Duodenal mucosa (tissue), 2 donors: ENCODE results near the gene LRRC15.

Source experiments
- H3K27ac ChIP-seq: one replicate; pipeline ENCODE4 v1.7.0; 2013; ENCODE audit warnings: low read depth, low read length
- H3K27me3 ChIP-seq, 2 donors: one replicate each; pipeline ENCODE4 v1.7.0; 2013; ENCODE audit warnings: low read length in 2 of 2, control low read depth in 1 of 2; ENCODE audit not compliant: insufficient read depth in 2 of 2, control insufficient read depth in 1 of 2
- H3K36me3 ChIP-seq, 2 donors: one replicate each; pipeline ENCODE4 v1.7.0; 2013; ENCODE audit warnings: low read length in 2 of 2, control low read depth in 1 of 2; ENCODE audit not compliant: insufficient read depth in 2 of 2, control insufficient read depth in 1 of 2
- H3K4me1 ChIP-seq, 2 donors: one replicate each; pipeline ENCODE4 v1.7.0; 2013; ENCODE audit warnings: low read length in 2 of 2, control low read depth in 1 of 2; ENCODE audit not compliant: insufficient read depth in 2 of 2, control insufficient read depth in 1 of 2
- H3K4me3 ChIP-seq, 2 donors: one replicate each; pipeline ENCODE4 v1.7.0; 2013; ENCODE audit warnings: low read length in 2 of 2, low read depth in 1 of 2
- H3K9ac ChIP-seq, 2 donors: one replicate each; pipeline ENCODE4 v1.7.0; 2013; ENCODE audit warnings: low read length in 2 of 2, low read depth in 1 of 2
- H3K9me3 ChIP-seq, 2 donors: one replicate each; pipeline ENCODE4 v1.7.0; 2013; ENCODE audit warnings: low read length in 2 of 2, control low read depth in 1 of 2; ENCODE audit not compliant: control insufficient read depth in 1 of 2

The LRRC15 gene

DNA sequence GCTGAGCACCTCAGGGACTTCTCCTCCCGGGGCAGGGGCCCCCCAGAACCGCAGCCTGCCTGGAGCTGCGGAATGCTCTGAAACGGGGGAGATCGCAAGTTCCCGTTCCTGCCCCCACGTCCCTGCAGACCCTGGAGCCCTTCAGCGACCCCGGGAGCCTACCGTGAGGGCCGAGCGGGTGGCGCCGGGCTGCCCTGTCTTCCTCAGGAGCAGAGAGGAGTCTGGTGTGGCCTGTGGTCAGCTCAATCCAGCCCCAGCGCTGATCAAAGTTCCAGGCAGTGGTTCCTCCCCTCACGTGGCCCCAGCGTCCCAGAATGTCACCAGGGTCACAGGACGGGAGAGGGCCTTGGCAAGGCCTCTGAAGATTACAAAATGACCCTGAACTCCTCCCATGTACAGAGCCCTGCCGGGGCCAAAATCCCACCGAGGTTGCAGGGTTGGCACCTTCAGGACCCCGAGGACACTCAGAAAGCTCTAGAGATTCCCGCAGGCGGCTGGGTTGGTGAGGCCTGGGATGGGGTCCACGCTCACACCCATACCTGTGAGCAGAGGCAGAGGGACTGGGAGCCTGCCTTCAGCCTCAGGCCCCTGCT is 18.4 kb downstream of the LRRC15 start, which contains the start of gene CPN2:
Gene CPN2 (minus strand): TSS at position 249 of the 593 bp plus-strand sequence. CDS start 8,626 bp downstream, outside the sequence.
- H3K27me3 ChIP-seq, result no peaks in the 10 kb centered on the region
- no peak within 1 kb of the TSS for H3K4me3 ChIP-seq
- H3K27ac ChIP-seq, result no peak within 1 kb of the TSS

DNA sequence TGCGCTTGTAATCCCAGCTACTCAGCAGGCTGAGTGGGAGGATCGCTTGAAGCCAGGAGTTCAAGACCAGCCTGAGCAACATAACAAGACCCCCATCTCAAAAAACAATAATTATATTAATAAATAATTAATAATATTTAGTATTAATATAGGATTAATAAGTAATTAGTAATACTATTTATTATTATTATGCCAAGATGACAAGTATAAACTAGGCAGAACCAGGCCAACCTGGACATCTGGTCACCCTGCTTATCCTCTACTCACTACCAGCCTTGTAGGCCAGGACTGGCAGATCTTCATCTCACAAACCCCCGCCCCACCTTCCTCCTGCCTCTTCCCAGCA is 18.8 kb downstream of the LRRC15 start:
- H3K9me3 ChIP-seq, result no peaks in the 10 kb centered on the region
- H3K36me3 ChIP-seq, result no peaks in the 10 kb centered on the region
- H3K4me3 ChIP-seq, result no peak overlapping the region
- no peak overlapping the region for H3K9ac ChIP-seq
- no peak overlapping the region for H3K27ac ChIP-seq
- no peaks in the 10 kb centered on the region for H3K27me3 ChIP-seq
- H3K4me1 ChIP-seq, result no peaks in the 10 kb centered on the region

More for the DNA sequence above, 18.4 kb downstream of the LRRC15 start, which contains the start of gene CPN2:
- Histone ChIP-seq H3K4me1 (no peaks in the 10 kb centered on the region), H3K36me3 (no peaks in the 10 kb centered on the region), H3K9me3 (no peaks in the 10 kb centered on the region), H3K9ac (no peak within 1 kb of the TSS)

DNA sequence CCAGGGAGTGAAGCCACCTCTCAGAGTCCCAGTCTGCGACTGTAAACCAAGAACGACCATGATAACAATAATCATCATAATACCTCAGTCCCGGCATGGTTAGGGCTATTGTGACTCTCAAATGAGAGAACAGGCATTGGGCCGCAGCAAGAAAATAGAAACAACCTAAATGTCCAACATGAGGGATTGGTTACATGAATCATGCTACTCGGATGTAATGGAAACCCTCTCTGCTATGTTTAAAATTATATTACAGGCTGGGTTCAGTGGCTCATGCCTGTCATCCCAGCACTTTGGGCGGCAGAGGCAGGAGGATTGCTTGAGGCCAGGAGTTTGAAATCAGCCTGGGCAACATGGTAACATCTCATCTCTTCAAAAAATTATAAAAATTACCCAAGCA is 21.2 kb downstream of the LRRC15 start:
- Histone ChIP-seq H3K27ac (no peak overlapping the region), H3K9ac (no peak overlapping the region), H3K27me3 (no peaks in the 10 kb centered on the region), H3K4me3 (no peak overlapping the region), H3K4me1 (no peaks in the 10 kb centered on the region), H3K36me3 (no peaks in the 10 kb centered on the region), H3K9me3 (no peaks in the 10 kb centered on the region)

DNA sequence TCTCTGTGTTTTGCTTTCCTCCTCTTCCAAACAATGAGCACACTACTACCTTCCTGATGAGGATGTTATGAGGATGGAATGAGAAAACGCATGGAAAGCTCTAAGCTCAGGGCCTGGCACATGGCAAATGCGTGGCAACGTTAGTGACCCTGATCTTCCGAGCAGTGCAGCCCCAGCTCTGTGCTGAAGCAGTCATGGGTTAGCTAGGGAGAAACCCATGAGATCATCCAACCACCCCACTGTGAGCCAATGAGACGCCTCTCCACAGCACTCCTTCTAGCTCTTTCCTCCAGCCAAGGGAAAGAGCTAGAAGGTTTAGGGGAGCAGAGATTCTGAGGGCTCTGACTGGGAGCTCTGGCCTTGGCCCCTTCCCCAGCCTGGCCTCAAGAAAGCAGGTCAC is 22.9 kb downstream of the LRRC15 start:
- Histone ChIP-seq H3K4me1 (no peaks in the 10 kb centered on the region), H3K27ac (no peak overlapping the region), H3K9ac (no peak overlapping the region), H3K27me3 (no peaks in the 10 kb centered on the region), H3K36me3 (no peaks in the 10 kb centered on the region), H3K9me3 (no peaks in the 10 kb centered on the region), H3K4me3 (no peak overlapping the region)

DNA sequence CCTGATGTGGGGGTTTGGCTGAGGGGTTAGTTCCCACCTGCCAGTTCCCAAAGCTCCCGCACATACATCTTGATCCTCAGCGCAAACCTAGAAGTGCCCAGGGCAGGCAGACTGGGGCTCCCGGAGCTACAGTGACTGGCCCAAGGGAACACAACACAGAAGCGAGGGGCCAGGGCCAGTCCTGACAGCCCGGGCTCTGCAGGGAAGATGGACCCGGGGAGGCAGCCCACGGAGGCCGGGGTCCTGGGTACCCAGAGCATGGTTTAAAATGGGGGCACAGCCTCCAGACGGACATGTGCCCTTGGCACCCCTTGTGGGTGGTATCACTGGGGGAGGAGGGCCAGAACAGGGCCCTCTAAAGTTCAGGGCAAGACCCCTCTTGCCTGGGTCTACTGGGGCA is 23.5 kb downstream of the LRRC15 start:
- Histone ChIP-seq H3K4me3 (no peak overlapping the region), H3K9ac (no peak overlapping the region), H3K27ac (no peak overlapping the region), H3K27me3 (no peaks in the 10 kb centered on the region), H3K9me3 (no peaks in the 10 kb centered on the region), H3K36me3 (no peaks in the 10 kb centered on the region), H3K4me1 (no peaks in the 10 kb centered on the region)

DNA sequence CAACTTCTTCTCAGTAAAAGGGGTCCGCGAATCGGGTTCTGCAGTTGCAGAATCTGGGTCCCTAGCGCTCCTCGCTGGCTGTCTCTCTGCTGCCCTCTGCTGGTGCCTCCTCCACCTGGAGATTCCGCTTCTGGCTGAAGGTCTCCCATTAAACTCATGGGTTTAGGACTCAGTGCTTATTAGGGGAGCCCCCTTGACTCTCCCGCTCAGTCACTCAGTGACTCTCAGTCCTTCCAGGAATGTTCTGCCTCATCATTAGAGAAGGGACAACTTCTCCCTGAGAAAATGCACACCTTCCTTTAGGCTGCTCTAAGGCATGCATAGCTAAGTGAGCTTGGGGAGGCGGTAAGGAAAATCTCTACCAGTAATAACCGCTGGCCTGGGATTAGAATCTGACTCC is 25.5 kb downstream of the LRRC15 start:
- Histone ChIP-seq H3K9ac (no peak overlapping the region), H3K4me3 (no peak overlapping the region), H3K36me3 (no peaks in the 10 kb centered on the region), H3K4me1 (no peaks in the 10 kb centered on the region), H3K9me3 (no peaks in the 10 kb centered on the region), H3K27me3 (no peaks in the 10 kb centered on the region), H3K27ac (no peak overlapping the region)

DNA sequence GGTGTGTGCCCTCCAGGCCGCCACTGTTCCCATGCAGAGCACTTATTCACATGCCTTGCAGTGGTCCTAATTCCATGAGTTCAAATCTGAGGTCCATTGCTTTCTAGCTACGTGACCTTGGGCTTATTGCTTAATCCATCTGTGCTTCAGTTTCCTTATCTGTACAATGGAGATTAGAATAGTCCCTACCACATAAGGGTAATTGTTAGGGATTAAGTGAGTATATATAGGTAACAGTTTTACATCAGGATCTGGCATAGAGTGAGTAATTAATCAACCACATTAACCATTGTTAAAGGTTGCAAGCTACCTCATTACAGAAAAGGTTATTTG is 26.0 kb downstream of the LRRC15 start:
- no peak overlapping the region for H3K4me3 ChIP-seq
- H3K27ac ChIP-seq, result no peak overlapping the region
- H3K4me1 ChIP-seq, result no peaks in the 10 kb centered on the region
- no peaks in the 10 kb centered on the region for H3K9me3 ChIP-seq
- no peak overlapping the region for H3K9ac ChIP-seq
- H3K36me3 ChIP-seq, result no peaks in the 10 kb centered on the region
- no peaks in the 10 kb centered on the region for H3K27me3 ChIP-seq

DNA sequence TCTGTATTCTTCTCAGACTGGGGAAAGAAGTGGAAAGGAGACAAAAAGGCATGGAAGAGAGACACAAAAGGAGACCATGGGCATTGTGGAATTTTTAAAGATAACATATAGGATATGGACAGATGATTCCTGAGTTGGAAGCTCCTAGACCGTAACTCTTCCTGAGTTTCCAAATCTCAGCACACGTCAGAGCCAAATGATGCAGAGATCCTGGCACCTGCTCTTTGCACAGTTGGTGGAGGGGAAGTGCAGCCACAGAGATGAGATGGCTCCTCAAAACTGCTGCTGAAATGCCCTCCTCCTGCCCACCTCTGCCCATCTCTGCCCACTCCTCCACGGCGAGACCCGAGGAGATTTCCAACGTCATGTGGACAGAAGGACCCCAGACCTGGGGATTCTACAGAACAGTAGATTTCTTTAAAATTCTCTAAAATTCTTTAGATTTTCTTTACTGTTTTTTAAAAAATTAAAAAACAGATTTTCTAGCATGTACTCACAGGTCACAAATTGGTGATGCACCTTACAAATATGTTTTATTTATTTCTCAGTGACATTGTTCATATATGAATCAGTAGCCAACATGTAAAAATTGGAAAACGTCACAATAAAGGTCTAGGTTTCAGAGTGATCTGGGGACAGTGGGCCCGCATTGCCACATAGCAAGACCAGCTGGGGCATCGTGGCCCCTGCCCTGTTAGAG is 26.5 kb downstream of the LRRC15 start:
- Histone ChIP-seq H3K9ac (no peak overlapping the region), H3K4me1 (no peaks in the 10 kb centered on the region), H3K27ac (no peak overlapping the region), H3K9me3 (no peaks in the 10 kb centered on the region), H3K4me3 (no peak overlapping the region), H3K36me3 (no peaks in the 10 kb centered on the region), H3K27me3 (no peaks in the 10 kb centered on the region)

DNA sequence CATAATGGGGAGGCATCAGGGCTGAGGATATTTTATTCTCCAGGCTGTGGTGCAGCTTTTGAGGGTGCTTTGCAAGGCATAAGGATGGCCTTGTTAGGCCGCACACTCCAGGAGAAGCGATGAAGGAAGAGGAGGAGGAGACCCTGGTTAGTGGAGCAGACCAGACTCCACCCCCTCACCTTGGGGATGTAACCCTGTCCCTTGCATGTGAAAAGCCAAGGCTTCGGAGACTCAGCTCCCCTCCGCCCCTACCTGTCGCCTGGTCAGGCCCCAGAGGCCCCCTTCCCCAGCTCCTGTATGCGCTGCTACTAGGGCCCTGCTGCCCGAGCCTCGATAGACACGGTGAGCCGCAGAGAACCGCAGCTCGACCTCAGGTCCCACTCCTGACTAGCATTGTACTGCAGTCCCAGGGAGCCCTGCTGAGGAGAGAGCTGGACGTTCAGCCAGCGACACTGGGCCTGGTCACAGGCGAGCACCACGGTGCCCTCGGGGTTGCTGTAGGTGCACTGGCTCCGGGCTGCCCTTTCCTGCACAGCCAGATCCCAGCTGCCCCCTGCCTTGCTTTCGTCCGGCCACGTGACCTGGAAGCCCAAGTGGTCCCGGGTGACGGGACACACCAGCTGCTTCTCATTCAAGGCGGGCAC is 28.7 kb downstream of the LRRC15 start:
- no peak overlapping the region for H3K27ac ChIP-seq
- no peaks in the 10 kb centered on the region for H3K36me3 ChIP-seq
- no peak overlapping the region for H3K4me3 ChIP-seq
- H3K9me3 ChIP-seq, result no peaks in the 10 kb centered on the region
- H3K9ac ChIP-seq, result no peak overlapping the region
- no peaks in the 10 kb centered on the region for H3K27me3 ChIP-seq
- H3K4me1 ChIP-seq, result no peaks in the 10 kb centered on the region

DNA sequence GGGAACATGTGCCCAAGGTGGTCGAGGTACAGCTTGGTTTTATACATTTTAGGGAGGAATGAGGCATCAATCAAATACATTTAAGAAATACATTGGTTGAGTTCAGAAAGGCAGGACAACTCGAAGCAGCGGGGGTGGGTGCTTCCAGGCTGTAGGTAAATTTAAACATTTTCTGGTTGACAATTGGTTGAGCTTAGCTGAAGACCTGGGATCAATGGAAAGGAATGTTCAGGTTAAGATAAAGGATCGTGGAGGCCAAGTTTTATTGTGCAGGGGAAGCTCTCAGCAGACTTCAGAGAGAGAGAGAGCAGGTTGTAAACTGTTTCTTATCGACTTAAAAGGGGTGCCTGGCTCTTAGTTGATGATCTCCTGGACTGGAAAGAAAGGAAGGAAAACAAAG is 29.7 kb downstream of the LRRC15 start:
- Histone ChIP-seq H3K27me3 (no peaks in the 10 kb centered on the region), H3K4me3 (no peak overlapping the region), H3K36me3 (no peaks in the 10 kb centered on the region), H3K9ac (no peak overlapping the region), H3K27ac (no peak overlapping the region), H3K4me1 (no peaks in the 10 kb centered on the region), H3K9me3 (no peaks in the 10 kb centered on the region)
